Right atrium auricular region (tissue), 2 donors: ENCODE data around the gene TTC21B. TPM values are rescaled to one million over a fixed set of nuclear protein-coding genes. Genes with fewer than 3 reads are reported as not detected.

Experiments used
- DNase-seq: peaks from one replicate; pipeline ENCODE4 v3.0.0-alpha.2; 2019; ENCODE audit warnings: low spot score
- H3K27ac ChIP-seq, 2 donors: fragments of 200-600 bp; sonication (generic); 1 replicate in 1 of 2; 2 replicates in 1 of 2; pipeline ENCODE4 v1.5.1; 2016 to 2019
- H3K27me3 ChIP-seq, 2 donors: fragments of 200-600 bp; sonication (generic); one replicate each; pipeline versions ENCODE4 v1.5.1 to v1.6.0; 2017 to 2019
- H3K36me3 ChIP-seq: fragments of 200-600 bp; sonication (generic); one replicate; pipeline ENCODE4 v1.5.1; 2016
- H3K4me1 ChIP-seq, 2 donors: fragments of 200-600 bp; sonication (generic); one replicate each; pipeline versions ENCODE4 v1.5.1 to v1.6.0; 2017 to 2019
- H3K4me3 ChIP-seq, 2 donors: fragments of 200-600 bp; sonication (generic); 1 replicate in 1 of 2; 2 replicates in 1 of 2; pipeline ENCODE4 v1.5.1; 2017 to 2019; ENCODE audit warnings: mild to moderate bottlenecking in 1 of 2, moderate library complexity in 1 of 2
- H3K9me3 ChIP-seq, 2 donors: fragments of 200-600 bp; sonication (generic); one replicate each; pipeline ENCODE4 v1.5.1; 2019
- CTCF ChIP-seq, 2 donors: fragments of 200-600 bp; sonication (generic); IDR thresholded peaks; one replicate each; pipeline ENCODE4 v1.5.1; 2019; ENCODE audit warnings: antibody characterized with exemption in 2 of 2
- total RNA-seq, 2 donors: library from RNA; depleted of rRNA; stranded (reverse); fragments of >200 nt; gene quantifications; one replicate each; pipeline ENCODE4 v1.1.0, GENCODE V29; 2016

Gene TTC21B
- total RNA-seq, 2 donors from 2014 or later: 9.9 TPM

GRCh38 chr2:165891943-165892342, 61.6 kb downstream of the TTC21B start:
- Histone ChIP-seq H3K27ac (no peak overlapping the region), H3K4me1 (no peaks in the 10 kb centered on the region), H3K9me3 (no peaks in the 10 kb centered on the region), H3K4me3 (no peak overlapping the region), H3K36me3 (peaks cover 38% of the 10 kb centered on the region), H3K27me3 (no peaks in the 10 kb centered on the region)
- no peak for TF ChIP-seq CTCF (IDR thresholded peaks at IDR 0.05)
- no peak for DNase-seq

- TF ChIP-seq CTCF (IDR thresholded peaks at IDR 0.05): no peak
- Histone ChIP-seq H3K4me3 (no peak overlapping the region), H3K27ac (no peak overlapping the region), H3K27me3 (no peaks in the 10 kb centered on the region), H3K4me1 (no peaks in the 10 kb centered on the region), H3K36me3 (peaks cover 33% of the 10 kb centered on the region), H3K9me3 (no peaks in the 10 kb centered on the region)
- no peak for DNase-seq
These were observed 62.2 kb downstream of the TTC21B start for GRCh38 chr2:165891345-165891744.

GRCh38 chr2:165889798-165890197, 63.8 kb downstream of the TTC21B start:
- Histone ChIP-seq H3K27me3 (no peaks in the 10 kb centered on the region), H3K4me1 (no peaks in the 10 kb centered on the region), H3K9me3 (no peaks in the 10 kb centered on the region), H3K4me3 (no peak overlapping the region), H3K27ac (no peak overlapping the region), H3K36me3 (peaks cover 31% of the 10 kb centered on the region)
- DNase-seq: no peak
- TF ChIP-seq CTCF (IDR thresholded peaks at IDR 0.05): no peak

- DNase-seq: no peak
- peaks cover 27% of the 10 kb centered on the region for H3K36me3 ChIP-seq
These were observed 64.4 kb downstream of the TTC21B start for GRCh38 chr2:165889158-165889557.

GRCh38 chr2:165888171-165888570, 65.4 kb downstream of the TTC21B start:
- Histone ChIP-seq H3K4me3 (no peak overlapping the region), H3K36me3 (peaks cover 28% of the 10 kb centered on the region), H3K27ac (no peak overlapping the region), H3K4me1 (no peaks in the 10 kb centered on the region), H3K27me3 (no peaks in the 10 kb centered on the region), H3K9me3 (no peaks in the 10 kb centered on the region)
- TF ChIP-seq CTCF (IDR thresholded peaks at IDR 0.05): no peak
- DNase-seq: no peak

More at GRCh38 chr2:165889158-165889557, 64.4 kb downstream of the TTC21B start:
- Histone ChIP-seq H3K4me3 (no peak overlapping the region), H3K4me1 (no peaks in the 10 kb centered on the region), H3K9me3 (no peaks in the 10 kb centered on the region), H3K27ac (no peak overlapping the region), H3K27me3 (no peaks in the 10 kb centered on the region)
- no peak for TF ChIP-seq CTCF (IDR thresholded peaks at IDR 0.05)

GRCh38 chr2:165886487-165887146, 67.0 kb downstream of the TTC21B start:
- no peaks in the 10 kb centered on the region for H3K9me3 ChIP-seq
- no peak overlapping the region for H3K4me3 ChIP-seq
- TF ChIP-seq CTCF (IDR thresholded peaks at IDR 0.05): no peak
- no peak for DNase-seq
- no peak overlapping the region for H3K27ac ChIP-seq
- no peaks in the 10 kb centered on the region for H3K27me3 ChIP-seq
- no peaks in the 10 kb centered on the region for H3K4me1 ChIP-seq
- peaks cover 28% of the 10 kb centered on the region for H3K36me3 ChIP-seq
